Measurements from ENCODE around the gene PKP4. TPM values are rescaled to one million over a fixed set of nuclear protein-coding genes. Genes with fewer than 3 reads are reported as not detected.

The PKP4 gene
- total RNA-seq, 1 donor from 2014 or later: 142 TPM

DNA sequence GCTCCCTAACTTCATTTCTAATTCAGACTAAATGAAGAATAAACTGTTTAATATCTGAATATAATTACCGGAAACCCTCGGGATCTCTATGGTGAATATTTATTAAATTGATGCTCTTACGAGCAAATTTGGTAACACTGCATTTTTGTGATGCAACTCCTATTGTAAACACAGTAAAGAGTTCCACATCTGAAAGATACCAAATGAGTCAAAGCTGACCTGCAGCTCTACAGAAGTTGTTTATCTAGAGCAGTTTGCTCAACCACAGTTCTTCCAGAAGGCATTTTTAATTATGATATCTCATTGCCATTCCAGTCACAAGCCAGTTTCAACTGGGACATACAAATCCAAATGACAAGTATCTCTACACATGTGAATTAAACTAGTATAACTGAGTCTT, 129.7 kb downstream of the PKP4 start:
- no peak for DNase-seq (ENCODE audit: low spot score)

- no peak for DNase-seq (ENCODE audit: low spot score)
Observed at GRCh38 chr2:158589303-158589702, 132.6 kb downstream of the PKP4 start.

DNA sequence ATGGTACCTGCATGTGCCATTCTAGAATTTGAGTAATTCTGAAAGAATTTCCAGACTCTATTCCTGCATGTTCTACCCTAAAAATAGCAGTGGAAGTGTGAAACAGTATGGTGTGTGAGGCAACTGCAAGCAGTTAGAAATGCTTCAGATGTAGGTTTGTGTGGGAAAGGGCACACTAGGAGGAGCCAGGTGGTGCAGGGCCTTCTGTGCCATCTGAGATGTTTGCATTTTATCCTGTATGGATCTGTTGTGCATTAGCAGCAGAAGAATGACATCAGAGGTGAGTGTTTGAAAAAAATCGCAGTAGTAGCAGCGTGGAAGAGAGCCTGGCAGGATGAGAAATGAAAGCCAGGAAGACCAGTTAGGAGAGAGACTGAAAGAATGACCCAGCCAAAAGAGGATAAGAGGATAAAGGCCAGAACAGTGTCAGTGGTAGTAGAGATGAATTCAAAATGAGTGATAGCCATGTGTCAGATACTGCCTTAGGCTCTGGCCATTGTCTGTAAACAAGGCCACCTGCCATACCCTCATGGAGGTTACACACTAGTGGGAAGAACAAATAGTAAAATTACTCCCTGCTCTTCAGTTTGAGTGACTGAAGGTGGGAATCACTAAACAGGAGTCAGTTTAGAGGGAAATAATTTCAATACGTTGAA, 142.2 kb downstream of the PKP4 start:
- DNase-seq (ENCODE audit: low spot score): no peak

GRCh38 chr2:158599609-158600008, 142.9 kb downstream of the PKP4 start:
- no peak for DNase-seq (ENCODE audit: low spot score)

DNA sequence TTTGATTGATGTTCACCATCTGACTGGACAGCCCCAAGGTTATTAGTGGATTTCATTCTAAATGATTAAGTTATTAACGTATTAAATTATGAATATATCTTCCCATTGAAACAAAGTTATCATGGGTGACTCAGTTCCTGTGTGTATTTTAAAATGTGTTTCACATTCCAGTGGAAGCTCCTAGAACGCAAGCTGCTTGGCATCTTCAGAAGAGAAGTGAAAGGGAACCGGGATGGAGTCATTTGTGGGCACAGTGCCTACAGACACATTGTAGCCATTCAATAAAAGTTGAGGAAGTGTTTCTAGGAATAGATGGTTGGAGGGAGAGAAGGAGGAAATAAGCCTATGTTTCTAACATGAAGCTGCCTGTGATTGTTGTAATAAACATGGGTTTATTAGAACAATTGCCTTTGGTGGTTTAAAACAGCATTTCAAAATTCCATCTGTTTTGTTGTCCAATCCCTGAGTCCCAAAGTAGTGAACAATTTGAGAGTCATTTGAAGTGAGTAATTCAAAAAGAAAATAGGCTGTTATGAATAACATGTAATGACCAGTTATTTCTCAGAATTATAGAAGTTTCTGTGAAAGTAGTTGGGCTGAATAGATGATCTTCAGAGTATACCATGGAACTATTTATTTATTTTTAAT, 143.5 kb downstream of the PKP4 start:
- peak; percentile 63 for DNase-seq (ENCODE audit: low spot score)

DNA sequence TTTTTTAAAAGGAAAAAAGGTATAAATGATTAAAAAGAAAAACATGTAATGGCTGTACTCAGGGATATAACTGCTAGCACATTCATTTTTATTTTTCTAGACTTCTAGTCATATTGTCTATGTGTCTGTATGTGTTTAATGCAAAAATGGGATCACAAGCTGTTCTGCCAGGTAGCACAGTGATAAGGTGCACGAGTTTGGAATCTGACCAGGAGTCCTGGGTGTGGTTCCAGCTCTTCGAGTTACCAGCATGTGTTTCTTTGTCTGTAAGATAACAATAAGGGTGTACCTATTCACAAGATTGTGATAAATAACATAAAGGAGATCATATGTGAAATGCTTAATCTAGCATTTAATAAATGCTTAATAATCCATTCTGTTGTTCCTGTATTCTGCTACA, 145.3 kb downstream of the PKP4 start:
- DNase-seq (ENCODE audit: low spot score): no peak

GRCh38 chr2:158603205-158603604, 146.5 kb downstream of the PKP4 start:
- DNase-seq (ENCODE audit: low spot score): no peak

DNA sequence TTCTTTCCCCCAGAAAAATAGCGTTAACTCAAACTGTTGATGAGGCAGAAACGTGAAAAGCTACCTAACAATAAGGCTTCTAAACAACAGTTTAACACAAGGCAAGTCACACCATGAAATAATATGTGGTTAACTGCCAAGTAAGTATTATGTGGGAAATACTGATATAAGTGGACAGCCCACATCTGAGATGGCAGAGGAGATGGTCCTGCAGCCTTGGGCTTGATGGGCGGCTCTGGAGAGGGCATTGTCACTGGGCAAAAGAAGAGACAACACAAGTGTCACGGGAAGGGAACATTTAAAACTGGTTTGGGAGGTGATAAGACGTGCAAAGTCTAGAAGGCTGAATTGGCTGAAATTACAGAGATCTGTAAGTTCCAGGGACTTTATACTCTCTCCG, 147.2 kb downstream of the PKP4 start:
- DNase-seq (ENCODE audit: low spot score): no peak

GRCh38 chr2:158610059-158610458, 153.3 kb downstream of the PKP4 start:
- DNase-seq (ENCODE audit: low spot score): no peak

GRCh38 chr2:158616480-158617000, 159.8 kb downstream of the PKP4 start:
- no peak for DNase-seq (ENCODE audit: low spot score)

DNA sequence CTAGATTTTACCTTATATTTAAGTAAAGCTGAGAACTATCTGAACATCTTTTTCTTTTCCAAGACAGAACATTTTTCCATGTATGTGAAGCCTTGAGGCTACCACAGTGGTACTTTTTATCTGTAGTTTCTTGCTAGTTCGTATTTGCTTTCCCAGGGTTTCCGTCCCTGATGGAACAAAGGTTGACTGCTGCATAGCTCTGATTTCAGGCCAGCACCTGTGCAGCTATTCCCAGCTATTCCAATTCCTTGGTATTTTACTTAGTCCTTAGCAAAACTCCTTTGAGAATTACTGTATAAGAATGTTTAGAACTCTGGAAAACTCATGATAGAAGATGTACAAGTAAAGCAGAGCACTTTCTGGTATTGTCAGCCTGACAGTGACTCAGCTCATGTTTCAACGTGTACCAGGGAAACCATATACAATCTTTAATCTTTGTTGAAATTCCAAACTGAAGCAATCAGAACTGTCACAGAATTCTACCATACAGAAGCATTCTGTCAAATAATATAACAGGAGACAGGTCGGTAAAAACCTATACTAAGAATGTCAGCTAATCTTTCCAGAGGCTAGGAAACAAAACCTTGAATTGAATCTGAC, 162.2 kb downstream of the PKP4 start:
- no peak for DNase-seq (ENCODE audit: low spot score)

DNA sequence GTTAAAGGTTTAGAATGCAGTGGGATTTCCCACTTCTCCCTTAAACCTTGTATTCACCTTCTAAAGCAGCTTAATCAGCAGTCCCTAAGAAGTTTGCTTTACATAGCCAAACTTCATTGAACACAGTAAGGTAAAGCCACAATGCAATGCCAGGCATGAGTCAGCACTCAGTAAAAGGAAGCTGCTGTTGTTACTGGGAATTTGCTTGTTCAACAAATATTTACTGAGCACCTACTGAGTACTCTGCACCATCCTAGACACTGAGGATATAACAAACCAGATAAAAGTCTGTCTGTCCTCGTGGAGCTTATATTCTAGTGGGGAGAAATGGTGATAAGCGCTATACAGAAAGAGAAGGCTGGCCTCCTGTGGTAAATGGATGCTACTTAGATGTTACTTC, 162.7 kb downstream of the PKP4 start:
- no peak for DNase-seq (ENCODE audit: low spot score)

- no peak for DNase-seq (ENCODE audit: low spot score)
Observed at GRCh38 chr2:158620656-158621055, 163.9 kb downstream of the PKP4 start.

- no peak for DNase-seq (ENCODE audit: low spot score)
Observed at GRCh38 chr2:158624071-158624667, 167.4 kb downstream of the PKP4 start.

- DNase-seq (ENCODE audit: low spot score): no peak
Observed at GRCh38 chr2:158624961-158625360, 168.2 kb downstream of the PKP4 start.

GRCh38 chr2:158629116-158629515, 172.4 kb downstream of the PKP4 start:
- no peak for DNase-seq (ENCODE audit: low spot score)

- DNase-seq (ENCODE audit: low spot score): no peak
Observed at GRCh38 chr2:158633261-158633660, 176.5 kb downstream of the PKP4 start.

- DNase-seq (ENCODE audit: low spot score): no peak
Observed at GRCh38 chr2:158634627-158635026, 177.9 kb downstream of the PKP4 start.

- DNase-seq (ENCODE audit: low spot score): no peak
Observed at GRCh38 chr2:158635961-158636601, 179.3 kb downstream of the PKP4 start.

DNA sequence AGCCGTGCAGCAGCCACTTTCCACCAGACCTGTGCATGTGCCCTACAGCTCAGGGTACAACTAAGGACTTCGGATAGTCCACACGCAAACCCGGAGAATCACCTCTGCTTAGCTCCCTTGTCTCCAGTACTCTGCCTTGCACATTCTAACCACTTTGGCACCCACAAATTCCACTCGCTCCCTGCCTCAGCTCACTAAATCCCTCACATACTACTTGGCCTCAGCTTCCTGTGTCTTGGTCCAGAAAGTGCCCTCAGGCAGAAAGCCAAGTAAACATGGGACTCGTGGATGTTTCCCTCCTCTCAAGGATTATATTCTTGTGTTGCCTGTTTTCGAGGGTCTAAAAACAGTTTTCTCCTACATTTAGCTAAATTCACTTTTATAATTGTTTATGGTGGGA, 180.6 kb downstream of the PKP4 start:
- DNase-seq (ENCODE audit: low spot score): no peak

DNA sequence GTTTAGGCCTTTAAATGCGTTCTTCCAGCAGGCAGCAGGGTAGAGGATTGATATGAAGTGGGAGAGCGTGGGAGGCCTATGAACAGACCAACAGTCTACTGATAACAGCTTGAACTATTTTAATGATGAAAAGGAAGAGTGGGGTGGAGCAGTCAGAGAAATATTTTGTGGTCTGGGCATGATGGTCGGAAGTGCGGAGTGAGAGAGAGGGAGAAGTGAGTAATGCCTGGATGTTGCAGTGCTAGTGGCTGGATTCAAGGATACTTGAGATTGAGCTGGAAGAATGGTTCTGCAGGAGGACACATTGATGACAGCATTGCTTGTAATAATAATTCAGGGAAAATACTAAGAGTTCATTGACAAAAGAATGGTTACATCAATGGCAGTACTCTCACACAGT, 187.4 kb downstream of the PKP4 start:
- no peak for DNase-seq (ENCODE audit: low spot score)

DNA sequence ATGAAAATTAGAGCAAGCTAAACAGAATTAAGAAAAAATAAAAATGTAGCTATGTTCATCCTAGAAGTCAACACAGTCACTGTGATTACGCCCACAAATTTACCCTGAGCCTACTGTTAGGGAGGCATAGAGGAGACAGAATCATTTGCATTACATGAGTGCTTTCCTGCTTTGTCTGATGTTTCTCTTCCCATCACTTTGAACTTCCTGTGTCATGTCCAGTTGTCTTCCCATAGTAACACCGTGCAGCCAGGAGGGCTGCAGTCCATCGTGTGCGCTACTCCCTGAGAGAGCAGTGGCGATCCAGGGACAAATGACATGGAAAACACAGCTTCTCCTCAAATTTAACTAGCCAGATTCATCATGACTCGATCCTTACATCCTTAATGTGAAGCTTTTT, 188.5 kb downstream of the PKP4 start:
- DNase-seq (ENCODE audit: low spot score): no peak
